NCI-H146 treated with DMSO at 0.1 percent for 48 hours (cell line): Measurements from ENCODE around the gene ZFP57.
"Not testable (repeated sequence)": the region's sequence is repeated elsewhere in the genome, so short reads cannot be mapped to it uniquely, and the experiment has no call there.

Experiments used
- DNase-seq: peaks from one replicate; lab custom pipeline; 2025; ENCODE audit not compliant: unreplicated experiment; lab: John Stamatoyannopoulos, UW

Gene ZFP57

DNA sequence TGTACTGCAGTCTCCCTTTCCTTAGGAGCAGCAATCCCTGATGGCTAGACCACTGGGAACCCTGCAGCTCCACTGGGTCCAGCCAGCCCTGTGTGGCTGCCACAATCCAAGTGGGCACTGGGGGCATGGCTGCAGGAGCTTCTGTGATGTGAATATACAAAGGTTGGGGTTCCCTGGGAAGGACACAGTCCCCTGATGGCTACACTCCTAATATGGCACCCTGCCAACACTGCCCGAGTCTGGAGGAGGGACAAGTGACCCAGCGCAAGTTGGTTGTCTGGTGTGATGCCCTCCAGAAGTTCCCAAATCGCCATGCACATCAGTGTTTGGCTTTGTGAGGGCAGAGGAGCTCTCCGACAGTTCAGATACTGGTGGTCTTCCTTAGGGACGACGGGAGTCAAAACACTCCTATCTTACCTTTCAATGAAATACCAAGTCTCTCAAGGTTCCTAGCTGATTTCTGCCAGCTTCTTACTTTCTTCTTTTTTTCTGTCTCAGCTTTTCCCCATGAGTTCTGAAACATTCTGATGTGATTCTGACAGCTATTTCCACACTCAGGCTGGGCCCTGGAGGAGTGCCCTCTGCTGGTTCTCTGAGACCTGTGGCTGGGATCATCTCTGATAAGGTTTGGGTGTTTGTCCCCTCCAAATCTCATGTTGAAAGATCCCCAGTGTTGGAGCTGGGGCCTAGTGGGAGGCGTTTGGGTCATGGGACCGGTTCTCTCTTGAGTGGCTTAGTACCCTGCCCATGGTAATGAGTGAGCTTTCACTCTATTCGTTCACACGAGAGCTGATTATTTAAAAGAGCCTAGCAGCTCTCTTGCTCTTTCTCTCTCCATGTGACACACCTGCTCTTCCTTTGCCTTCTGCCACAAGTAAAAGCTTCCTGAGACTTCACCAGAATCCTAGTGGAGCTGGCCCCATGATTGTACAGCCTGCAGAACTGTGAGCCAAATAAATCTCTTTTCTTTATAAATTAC is 15.5 kb upstream of the ZFP57 start:
- no peak for DNase-seq

DNA sequence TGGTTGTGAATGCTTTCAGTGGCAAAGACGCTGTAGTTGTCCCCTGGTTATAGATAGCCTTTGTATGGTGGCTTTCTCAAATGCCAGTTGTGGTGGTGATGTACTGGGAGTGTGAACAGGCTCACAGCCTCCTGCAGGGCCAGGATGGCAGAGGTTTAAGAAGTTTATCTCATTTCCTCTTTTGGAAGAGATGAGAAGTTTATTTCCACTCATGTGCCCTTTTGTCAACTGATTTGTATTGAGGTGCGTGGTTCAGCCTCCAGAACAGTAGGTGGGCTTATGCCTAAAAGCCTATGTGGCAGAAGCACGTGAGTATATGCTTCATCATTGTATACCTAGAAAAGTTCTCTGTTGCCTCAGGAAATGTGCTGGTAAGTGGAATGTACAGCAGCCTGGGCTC is 13.7 kb upstream of the ZFP57 start:
- no peak for DNase-seq

DNA sequence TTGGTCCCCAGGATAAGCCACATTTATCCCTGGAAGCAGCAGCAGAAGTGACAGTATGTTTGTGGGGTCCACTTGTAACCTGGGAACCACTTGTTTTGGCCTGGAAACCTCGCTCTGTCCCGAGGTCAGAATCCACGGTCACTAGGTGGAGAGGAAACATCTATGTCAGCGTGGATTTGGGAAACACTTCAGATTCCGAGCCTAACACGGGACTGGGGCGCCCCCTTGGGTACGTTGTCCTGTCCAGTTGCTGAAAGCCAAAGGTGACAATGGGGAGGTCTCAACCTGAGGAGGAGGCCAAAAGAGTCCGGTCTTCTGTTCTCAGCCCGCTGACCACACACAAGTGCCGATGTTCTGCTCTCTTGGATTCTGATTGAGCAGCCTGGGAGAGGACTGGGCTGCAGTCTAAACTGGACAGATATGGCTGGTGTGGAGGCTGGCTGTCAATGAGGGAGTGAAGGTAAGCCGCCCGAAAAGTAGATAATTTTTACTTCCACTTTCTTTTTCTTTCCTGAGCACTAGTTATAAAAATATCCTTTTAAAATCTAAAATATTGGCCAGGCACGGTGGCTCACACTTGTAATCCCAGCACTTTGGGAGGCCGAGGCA is 4.9 kb upstream of the ZFP57 start:
- DNase-seq: peak; percentile 22

DNA sequence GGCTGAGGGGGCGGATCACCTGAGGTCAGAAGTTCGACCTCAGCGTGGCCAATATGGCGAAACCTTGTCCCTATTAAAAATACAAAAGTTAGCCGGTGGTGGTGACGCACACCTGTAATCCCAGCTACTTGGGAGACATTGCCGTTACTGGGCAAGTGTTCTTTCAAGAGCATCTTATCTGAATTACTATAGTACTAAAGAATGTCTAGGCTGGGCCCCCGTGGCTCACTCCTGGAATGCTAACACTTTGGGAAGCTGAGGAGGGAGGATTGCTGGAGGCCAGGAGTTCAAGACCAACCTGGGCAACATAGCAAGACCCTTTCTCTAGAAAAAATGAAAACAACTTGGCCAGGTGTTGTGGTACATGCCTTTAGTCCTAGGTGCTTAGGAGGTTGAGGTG is 859 bp upstream of the ZFP57 start:
- DNase-seq: no peak

DNA sequence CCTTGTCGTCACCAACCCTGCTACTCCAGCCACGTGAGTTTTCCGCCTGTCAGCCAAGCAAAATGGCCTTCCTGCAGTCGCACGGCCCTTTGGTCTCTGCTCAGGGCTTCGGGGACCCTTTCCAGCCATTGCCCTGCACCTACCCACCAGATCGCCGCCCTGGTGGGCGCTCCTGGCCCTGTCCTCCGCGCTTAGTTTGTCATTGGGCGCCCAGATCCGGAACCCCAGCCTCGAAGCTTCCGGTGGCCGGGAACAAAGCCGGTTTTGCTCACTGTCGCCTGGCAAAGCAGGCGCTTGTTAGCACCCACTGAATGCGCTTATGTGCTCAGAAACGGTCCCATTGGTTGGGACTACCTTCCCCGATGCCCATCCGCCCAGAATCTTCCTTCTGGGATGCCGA is 536 bp downstream of the ZFP57 start:
- no peak for DNase-seq

DNA sequence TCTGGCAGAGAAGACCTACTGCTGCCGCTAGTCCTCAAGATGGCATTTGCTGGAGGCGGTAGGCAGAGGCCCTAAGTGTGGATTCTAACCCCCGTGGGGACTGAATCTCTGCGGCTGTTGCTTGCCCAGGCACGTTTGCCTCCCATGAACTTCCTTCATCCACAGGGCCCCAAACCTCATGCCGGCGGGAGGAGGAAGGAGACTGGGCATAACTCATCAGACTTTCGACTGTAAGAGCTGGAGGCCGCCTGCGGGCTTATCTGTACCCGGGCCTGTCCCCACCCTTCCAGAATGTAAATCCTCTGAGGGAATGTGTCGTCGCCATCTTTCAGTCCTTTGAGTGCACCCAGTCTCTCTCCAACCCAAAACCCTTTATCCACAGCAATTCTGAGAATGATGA is 990 bp downstream of the ZFP57 start:
- DNase-seq: no peak

DNA sequence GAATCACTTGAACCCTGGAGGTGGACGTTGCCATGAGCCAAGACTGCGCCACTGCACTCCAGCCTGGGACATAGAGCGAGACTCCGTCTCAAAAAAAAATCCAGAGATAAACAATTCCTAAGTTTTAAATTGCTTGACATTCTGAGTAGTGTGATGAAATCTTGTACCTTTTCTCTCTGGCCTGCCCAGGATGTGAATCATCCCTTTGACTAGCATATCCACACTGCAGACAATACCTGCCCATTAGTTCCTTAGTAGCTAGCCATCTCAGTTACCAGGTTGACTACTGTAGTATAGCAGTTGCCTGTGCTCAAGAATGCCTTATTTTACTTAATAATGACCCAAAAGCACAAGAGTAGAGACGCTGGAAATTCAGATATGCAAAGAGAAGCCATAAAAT is 2.8 kb downstream of the ZFP57 start:
- no peak for DNase-seq

DNA sequence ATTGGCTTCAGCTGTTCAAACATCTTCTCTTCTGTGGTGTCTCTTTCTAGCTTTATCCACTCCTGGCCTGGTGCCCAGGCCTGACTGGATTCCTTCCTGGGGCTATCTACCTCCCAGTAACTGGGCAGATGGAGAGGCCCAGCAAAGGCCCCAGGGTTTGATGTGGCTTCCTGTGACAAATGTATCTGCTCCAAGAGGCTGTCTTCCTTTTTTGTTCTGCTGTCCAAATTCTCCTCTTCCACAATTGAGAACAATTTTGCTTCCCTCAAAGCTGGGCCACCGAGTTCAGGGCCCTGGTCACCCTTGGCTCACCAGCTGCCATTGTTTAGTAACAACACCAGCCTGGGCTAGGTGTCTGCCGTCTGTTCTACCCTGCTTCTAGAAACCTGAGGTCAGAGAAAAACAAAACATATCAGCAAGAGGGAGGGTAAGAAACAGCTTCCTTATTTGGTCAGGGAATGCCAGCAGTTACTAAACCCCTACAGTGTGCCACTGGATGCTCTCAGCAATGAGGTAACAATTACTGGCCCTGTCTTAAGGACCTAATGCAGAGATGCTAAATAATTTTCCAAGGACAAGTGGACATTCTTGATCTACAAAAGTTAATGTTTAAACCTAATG is 3.9 kb downstream of the ZFP57 start:
- DNase-seq: peak; percentile 86

DNA sequence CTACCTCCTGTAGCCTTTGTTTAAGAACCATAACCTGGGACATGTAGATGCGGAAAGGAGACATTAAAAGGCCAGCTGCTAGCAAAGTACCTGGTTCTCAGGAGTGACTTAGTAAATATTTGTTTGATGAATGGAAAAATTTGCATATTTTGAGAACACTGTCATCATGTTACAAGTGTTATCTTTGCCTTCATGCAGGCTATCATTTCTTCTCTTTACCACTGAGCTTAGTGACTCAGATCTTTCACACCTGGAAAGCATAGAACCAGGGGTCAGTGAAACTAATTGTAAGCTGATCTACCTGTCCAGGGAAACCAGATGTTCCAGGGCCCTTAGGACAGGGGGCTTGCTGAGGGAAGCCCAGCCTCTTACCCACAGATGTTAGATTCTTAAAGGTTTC is 5.4 kb downstream of the ZFP57 start:
- DNase-seq: no peak

DNA sequence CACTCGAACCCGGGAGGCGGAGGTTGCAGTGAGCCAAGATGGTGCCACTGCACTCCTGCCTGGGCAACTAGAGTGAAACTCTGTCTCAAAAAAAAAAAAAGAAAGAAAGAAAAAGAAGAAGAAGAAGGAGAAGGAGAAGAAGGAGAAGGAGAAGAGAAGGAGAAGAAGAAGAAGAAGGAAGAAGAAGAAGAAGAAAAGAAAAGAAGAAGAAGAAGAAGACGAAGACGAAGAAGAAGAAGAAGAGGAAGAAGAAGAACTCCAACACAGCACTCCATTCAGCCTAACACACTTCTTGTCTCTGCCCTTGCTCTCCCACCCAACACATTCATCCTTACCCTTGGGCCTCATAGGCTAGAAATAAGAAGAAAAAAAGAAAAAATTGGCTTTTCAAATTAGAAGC is 6.9 kb downstream of the ZFP57 start:
- no peak for DNase-seq

DNA sequence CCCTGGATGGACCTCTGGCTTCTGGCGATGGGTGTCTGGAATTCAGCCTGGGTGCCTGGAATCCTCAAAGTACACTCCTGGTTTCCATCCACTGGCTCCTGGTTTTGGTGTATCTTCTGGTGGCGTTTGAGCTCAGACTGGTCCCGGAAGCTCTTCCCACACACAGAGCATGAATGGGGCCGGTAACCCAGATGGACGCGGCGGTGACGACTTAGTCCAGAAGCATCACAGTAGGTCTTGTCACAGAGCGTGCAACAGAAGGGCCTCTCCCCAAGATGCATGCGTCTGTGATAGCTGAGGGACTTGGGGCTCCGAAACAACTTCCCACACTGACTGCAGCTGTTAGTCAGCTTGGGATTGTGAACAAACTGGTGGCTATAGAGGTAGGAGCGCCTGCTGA is 7.8 kb downstream of the ZFP57 start:
- DNase-seq: no peak

DNA sequence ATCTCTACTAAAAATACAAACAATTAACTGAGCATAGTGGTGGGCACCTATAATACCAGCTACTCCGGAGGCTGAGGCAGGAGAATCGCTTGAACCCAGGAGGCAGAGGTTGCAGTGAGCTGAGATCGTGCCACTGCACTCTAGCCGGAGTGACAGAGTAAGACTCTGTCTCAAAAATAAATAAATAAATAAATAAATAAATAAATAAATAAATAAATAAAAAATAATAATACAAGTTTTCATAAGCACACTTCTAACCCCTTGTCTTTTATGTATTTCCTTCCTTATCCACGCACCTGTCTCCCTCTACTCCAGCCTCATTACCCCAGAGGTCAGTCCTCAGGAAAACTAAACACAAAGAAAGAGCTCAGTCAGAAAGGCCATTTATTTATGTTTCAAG is 8.8 kb downstream of the ZFP57 start:
- DNase-seq: not testable (repeated sequence)

DNA sequence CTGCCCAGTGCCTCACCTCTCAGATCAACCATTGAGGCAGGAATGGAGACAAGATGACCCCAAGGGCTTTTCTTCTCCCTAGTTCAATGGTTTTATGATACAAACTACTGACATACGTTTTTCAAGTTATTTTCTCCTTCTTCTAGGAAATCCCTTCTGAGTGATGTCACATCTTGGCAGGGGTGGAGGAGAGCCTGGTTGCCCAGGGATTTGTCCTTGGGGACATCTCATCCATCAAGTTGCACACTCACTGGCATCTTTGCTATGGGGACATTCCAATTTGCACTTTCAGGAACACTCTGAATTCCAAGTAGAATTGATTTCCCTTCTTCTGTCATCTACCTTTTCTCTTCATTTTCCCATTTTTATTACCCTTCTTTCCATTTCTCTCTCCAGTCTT is 9.9 kb downstream of the ZFP57 start:
- no peak for DNase-seq

DNA sequence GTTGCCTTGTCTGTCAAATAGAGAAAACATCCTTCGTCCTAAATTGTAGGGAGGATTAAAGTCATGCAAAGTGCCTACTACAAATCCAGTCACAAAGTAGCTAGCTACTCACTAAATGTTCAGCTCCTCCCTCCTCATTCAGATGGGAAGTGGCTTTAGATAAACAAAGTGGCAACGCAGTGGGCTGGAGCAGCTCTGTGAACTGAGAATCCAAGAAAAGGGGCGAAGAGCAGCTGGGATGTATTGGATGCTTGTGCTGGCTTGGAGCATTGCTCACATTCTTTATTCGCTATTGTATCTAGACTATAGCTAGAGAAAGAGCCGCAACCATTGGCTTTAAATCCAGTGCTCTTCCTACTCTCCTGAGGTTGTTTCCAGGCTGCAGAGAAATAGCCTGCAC is 13.8 kb downstream of the ZFP57 start:
- no peak for DNase-seq

DNA sequence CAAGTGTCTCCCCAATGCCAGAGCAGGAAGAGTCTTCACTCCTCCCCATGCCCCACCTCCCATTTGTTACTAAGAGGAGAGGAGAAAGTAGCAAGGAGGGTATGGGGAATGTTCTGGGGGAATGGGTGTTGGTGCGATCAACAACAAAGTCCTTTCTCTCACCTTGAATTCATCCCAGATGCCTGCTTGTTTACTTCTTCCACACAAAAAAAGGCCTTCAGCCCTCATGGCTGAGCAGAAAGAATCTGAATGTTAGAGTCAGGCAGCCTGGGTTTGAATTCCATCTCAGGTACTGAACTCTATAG is 14.2 kb downstream of the ZFP57 start:
- DNase-seq: no peak

DNA sequence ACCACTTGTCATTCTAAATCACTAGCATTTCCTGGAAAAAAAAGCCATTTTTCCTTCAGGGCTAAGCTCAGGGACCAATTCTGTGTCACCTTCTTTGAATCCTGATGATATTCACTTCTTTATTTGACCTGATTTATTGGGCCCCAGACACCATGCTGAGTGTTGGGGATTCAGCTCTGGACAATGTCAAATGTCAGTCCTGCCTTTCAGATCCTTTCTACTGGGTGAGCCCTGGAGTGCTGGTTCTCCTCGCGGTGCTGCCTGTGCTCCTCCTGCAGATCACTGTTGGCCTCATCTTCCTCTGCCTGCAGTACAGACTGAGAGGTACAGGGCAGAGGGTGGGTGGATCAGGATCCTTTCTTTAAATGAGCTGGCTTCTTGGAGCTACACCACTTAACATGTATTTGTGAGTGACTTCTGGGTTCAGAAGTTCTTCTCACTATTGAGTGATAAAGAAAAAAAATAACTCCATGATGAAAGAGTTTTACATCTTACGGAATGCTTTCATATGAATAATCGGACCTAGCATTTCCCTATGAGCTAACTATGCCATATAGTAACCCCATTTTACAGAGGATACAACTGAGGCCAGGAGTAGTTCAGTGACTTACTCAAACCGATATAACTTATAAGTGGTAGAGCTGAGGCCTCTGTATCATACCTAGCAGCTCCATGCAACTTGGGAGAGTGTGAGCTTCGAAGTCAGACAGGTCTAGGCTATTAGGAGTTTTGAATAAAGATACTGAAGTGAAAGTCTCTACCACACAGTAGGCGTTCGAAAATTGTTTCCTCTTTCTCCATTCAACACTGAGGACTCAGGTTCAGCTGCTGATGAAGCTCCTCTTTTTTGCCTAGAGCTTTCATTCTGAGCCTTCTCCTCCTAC is 14.8 kb downstream of the ZFP57 start:
- DNase-seq: no peak

DNA sequence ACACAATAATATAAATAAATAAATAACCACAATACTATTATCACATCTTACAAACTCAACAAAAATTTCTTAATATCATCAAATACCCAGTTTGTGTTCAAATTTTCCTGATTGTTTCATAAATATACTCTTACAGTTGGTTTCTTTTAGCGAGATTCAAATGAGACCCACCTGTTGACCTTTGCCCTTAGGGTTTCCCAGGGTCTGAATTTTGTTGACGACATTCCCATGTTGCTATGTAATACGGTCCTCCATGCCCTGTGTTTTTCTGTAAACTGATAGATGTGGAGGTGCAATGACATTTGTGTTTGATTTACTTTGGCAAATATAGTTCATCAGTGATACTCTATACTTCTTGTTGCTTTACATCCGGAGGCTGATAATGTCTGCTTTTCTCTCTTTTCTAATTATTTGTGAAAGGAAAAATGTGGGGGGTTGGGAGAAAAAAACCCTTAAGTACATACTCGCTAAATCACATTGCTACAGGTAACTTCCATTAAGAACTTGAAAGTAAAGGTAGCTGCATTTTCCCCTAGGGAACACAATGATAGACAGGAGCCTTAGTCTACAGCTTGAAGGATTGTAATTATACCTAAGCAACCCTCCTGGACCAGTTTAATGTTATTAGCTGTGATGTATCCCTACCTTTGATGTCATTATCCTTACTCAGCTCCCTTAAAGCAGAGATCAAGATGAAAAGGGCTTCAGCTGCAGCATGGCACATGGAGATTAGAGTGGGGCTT is 17.5 kb downstream of the ZFP57 start:
- no peak for DNase-seq

DNA sequence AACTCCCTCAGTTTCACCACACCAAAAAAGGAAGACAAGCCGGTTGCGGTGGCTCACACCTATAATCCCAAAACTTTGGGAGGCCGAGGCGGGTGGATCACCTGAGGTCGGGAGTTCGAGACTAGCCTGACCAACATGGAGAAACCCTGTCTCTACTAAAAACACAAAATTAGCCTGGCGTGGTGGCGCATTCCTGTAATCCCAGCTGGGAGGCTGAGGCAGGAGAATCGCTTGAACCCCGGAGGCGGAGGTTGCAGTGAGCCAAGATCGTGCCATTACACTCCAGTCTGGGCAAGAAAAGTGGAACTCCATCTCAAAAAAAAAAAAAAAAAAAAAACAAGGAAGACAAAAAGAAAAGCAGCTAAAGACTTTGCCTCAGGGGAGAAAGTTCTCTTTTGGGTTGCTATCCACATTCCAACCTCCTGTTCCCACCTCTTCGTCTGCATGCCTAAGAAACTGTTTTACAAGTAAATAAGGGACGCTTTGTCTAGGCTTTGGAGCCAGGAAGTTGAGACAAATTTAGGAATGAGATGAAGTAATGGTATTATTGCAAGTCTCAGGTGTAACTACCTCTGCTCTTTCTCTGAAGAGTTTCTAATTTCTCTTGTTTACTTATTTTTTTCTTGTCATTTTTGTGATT is 19.3 kb downstream of the ZFP57 start:
- DNase-seq: not testable (repeated sequence)

DNA sequence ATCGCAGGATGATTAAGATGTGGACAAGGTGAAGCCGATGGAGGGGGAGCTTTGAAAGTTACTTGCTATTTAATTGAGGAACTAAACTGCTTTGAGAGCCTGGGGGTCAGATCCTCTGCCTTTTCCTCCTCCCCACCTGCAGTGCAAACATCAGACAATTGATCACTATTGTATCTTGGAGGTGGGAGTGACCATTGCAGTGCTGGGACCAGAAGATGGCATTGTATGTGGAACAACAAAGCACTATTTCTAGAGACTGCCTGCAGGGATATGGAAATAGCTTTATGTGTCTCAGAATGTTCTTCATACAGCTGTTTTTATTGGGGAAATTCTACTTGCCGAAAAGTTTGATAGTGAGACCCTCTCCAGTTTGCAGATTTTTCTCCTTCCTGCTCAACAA is 19.9 kb downstream of the ZFP57 start:
- DNase-seq: no peak

DNA sequence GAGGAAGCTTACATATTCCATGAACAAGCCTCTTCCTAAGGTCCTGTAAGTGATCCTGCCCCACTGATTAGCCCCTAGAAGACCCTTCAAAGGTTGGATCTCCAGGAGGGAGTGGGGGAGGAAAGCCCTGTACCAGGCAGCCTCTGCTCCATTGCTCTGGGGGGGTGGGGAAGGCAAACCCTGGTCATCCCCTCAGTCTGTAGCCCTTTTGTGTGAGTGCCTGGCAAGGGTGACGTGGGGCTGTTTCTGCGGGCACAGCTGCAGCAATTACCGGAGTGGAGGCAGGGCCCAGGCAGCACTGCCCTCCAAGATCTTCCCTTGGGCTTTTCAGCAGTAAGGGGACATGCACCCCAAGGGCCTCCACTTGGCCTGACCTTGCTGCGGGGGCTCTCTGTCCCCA is 24.2 kb downstream of the ZFP57 start, which contains the start of gene MOG:
MOG (plus strand) TSS at position 295 of the 400 bp plus-strand sequence. CDS start 118 bp downstream, outside the sequence.
- DNase-seq: no peak
